ENCODE results near the gene SULT1C4. TPM values are rescaled to one million over a fixed set of nuclear protein-coding genes. Genes with fewer than 3 reads are reported as not detected.

Gene SULT1C4
- total RNA-seq, 1 donor from 2014 or later: 7.0 TPM

DNA sequence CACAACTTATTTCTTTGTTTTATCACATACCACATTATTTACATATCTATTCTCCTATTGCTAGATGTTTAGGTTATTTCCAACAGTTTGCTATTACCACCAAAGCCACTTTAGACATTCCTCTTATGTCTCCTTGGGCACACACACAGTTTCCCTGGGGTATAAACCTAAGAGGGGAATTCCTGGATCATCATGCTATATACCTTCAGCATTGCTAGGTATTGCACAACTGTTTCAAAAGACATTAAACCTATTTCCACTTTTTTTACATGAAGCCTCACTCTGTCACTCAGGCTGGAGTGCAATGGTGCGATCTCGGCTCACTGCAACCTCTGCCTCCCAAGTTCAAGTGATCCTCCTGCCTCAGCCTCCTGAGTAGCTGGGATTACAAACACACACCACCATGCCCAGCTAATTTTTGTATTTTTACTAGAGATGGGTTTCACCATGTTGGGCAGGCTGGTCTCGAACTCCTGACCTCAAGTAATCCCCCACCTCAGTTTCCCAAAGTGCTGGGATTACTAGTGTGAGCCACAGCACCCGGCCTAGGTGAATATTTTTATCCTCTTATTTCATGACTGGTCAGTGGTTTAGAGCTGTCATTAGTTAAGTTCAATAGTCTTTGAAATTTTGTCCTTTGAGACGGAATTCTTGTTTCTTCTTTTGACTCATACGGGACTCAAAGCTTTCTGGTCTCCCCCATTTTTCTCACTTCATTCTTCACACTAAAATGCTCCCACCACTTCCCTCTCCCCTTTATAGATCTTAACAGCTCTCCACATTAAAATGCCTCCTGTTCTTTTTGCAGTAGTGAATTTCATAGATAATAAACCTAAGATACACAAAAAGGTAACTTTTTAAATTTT is 30.3 kb downstream of the SULT1C4 start:
- TF ChIP-seq, protein P1, sequence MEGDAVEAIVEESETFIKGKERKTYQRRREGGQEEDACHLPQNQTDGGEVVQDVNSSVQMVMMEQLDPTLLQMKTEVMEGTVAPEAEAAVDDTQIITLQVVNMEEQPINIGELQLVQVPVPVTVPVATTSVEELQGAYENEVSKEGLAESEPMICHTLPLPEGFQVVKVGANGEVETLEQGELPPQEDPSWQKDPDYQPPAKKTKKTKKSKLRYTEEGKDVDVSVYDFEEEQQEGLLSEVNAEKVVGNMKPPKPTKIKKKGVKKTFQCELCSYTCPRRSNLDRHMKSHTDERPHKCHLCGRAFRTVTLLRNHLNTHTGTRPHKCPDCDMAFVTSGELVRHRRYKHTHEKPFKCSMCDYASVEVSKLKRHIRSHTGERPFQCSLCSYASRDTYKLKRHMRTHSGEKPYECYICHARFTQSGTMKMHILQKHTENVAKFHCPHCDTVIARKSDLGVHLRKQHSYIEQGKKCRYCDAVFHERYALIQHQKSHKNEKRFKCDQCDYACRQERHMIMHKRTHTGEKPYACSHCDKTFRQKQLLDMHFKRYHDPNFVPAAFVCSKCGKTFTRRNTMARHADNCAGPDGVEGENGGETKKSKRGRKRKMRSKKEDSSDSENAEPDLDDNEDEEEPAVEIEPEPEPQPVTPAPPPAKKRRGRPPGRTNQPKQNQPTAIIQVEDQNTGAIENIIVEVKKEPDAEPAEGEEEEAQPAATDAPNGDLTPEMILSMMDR (IDR thresholded peaks at IDR 0.05): no peak
- peaks cover 15% of the 10 kb centered on the region for H3K9me3 Mint-ChIP-seq (ENCODE audit: unreplicated experiment)
- no peak overlapping the region for H3K4me3 Mint-ChIP-seq (ENCODE audit: unreplicated experiment)
- H3K27ac Mint-ChIP-seq (ENCODE audit: unreplicated experiment): no peak overlapping the region
- H3K36me3 Mint-ChIP-seq (ENCODE audit: unreplicated experiment): peaks cover 6% of the 10 kb centered on the region
- peaks cover 20% of the 10 kb centered on the region for H3K4me1 Mint-ChIP-seq (ENCODE audit: unreplicated experiment)
- H3K27me3 Mint-ChIP-seq (ENCODE audit: unreplicated experiment): no peaks in the 10 kb centered on the region
- DNase-seq (ENCODE audit: extremely low spot score, unreplicated experiment): no peak

DNA sequence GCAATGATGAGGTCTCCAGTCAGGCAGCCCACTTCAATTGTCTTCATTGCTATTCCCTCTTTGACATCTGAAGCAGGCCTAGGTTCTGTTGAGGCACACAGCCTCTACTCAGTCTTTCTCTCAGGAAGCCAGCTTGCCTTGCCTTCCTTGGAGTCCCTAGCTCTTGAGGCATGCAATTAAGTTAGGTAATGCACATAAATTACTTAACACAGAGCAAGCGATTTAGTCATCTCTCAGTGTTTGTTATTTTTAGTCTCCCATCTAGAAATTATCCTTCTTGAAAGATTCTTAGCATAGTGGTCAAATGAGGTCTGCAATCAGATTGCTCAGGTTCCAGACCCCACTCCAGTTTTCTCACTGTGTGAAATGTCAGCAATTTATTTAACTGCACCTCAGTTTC is 32.0 kb downstream of the SULT1C4 start:
- no peak for DNase-seq (ENCODE audit: extremely low spot score, unreplicated experiment)
- Mint-ChIP-seq H3K36me3 (ENCODE audit: unreplicated experiment) (peaks cover 3% of the 10 kb centered on the region), H3K9me3 (ENCODE audit: unreplicated experiment) (peaks cover 10% of the 10 kb centered on the region), H3K4me3 (ENCODE audit: unreplicated experiment) (no peak overlapping the region), H3K27ac (ENCODE audit: unreplicated experiment) (no peak overlapping the region), H3K27me3 (ENCODE audit: unreplicated experiment) (no peaks in the 10 kb centered on the region), H3K4me1 (ENCODE audit: unreplicated experiment) (peaks cover 19% of the 10 kb centered on the region)
- TF ChIP-seq, protein P1 (IDR thresholded peaks at IDR 0.05): no peak

DNA sequence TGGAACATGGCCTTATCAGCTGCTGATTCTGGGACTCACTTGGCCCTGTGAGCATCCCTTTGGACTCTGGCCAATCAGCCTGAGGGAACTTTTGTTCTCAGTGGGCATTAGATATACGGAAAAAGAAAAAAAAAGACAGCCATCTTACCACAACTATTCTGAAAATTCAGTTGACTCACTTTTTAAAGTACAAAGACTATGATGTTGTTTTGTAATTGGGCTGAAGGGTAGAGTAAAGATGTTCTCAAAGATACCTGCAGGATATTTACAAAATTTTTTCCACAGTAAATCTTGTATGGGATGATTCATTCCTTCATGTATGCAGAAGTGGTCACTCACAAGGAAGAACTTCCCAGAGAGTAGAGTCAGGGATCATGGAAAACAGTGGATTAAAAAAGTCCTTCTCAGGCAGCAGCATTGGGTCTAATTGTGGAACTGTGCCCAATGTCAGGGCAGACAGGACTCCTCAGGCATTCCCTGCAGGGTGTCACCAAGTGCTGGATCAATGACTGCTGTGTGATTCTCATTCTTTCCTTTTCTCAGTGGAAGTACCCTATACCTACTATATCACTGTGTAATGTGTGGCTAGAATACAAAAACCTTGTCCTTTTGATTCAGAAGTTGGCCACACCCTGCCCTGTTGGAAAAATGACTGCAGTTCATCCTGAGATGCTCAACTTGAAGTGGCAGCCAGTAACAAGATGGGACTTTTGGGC is 35.4 kb downstream of the SULT1C4 start:
- Mint-ChIP-seq H3K9me3 (ENCODE audit: unreplicated experiment) (no peaks in the 10 kb centered on the region), H3K27ac (ENCODE audit: unreplicated experiment) (peak overlapping the region; percentile 65), H3K4me3 (ENCODE audit: unreplicated experiment) (no peak overlapping the region), H3K36me3 (ENCODE audit: unreplicated experiment) (no peaks in the 10 kb centered on the region), H3K27me3 (ENCODE audit: unreplicated experiment) (no peaks in the 10 kb centered on the region), H3K4me1 (ENCODE audit: unreplicated experiment) (peaks cover 19% of the 10 kb centered on the region)
- TF ChIP-seq, protein P1 (IDR thresholded peaks at IDR 0.05): no peak
- no peak for DNase-seq (ENCODE audit: extremely low spot score, unreplicated experiment)

DNA sequence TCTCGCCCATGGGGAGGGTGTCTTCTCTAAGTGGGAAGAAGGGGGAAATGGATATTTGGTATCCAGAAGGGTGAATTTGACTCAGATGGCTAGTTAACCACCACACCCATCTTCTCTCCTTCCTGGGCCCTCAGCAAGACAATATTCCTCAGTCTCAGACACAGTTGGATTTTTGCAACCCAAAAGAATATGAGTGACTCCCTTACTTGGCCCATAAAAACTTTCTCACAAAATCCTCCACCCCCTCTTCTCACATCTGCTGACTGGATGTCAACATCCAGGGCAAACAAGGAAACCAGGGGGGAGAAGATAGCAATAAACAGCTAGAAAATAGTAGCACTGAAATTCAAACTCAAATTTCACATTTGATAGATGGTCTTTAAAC is 35.9 kb downstream of the SULT1C4 start:
- Mint-ChIP-seq H3K36me3 (ENCODE audit: unreplicated experiment) (no peaks in the 10 kb centered on the region), H3K27me3 (ENCODE audit: unreplicated experiment) (no peaks in the 10 kb centered on the region), H3K4me1 (ENCODE audit: unreplicated experiment) (peaks cover 19% of the 10 kb centered on the region), H3K27ac (ENCODE audit: unreplicated experiment) (peak overlapping the region; percentile 65), H3K4me3 (ENCODE audit: unreplicated experiment) (no peak overlapping the region), H3K9me3 (ENCODE audit: unreplicated experiment) (no peaks in the 10 kb centered on the region)
- no peak for DNase-seq (ENCODE audit: extremely low spot score, unreplicated experiment)
- TF ChIP-seq, protein P1 (IDR thresholded peaks at IDR 0.05): no peak

DNA sequence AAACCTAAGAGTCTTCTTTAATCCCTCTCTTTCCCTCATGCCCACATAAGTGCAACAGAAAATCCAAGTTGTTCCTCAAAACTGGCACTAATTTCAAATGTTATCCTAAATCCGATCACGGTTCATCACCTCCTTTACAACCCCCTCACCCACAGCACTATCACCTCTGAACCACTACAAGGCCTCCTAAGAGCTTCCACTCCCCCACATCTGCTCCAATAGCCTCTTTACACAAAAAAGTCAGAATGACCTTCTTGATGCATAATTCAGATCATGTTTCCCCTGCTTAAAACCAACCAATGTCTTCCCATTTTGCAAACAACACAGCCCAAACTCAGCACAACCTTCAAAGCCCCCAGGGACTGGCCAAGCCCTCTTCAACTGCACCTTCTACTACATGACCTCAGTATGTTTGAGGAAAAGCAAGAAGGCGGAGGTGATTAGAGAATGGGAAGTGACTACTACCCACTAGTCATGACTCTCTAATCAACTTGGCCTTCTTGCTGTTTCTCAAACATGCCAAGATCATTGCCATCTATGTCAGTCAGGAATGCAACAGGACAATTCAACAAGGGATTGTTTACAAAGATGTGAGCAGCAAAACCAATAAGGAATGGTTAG is 36.6 kb downstream of the SULT1C4 start:
- Mint-ChIP-seq H3K4me3 (ENCODE audit: unreplicated experiment) (no peak overlapping the region), H3K27me3 (ENCODE audit: unreplicated experiment) (no peaks in the 10 kb centered on the region), H3K27ac (ENCODE audit: unreplicated experiment) (no peak overlapping the region), H3K9me3 (ENCODE audit: unreplicated experiment) (no peaks in the 10 kb centered on the region), H3K36me3 (ENCODE audit: unreplicated experiment) (no peaks in the 10 kb centered on the region), H3K4me1 (ENCODE audit: unreplicated experiment) (peaks cover 19% of the 10 kb centered on the region)
- DNase-seq (ENCODE audit: extremely low spot score, unreplicated experiment): no peak
- TF ChIP-seq, protein P1 (IDR thresholded peaks at IDR 0.05): no peak
